Heart left ventricle (tissue), 16 donors: ENCODE results near the gene ADORA2B. TPM values are rescaled to one million over a fixed set of nuclear protein-coding genes. Genes with fewer than 3 reads are reported as not detected.

ENCODE experiments used
- ATAC-seq, 4 donors: fragments of 200-7000 bp; cut with Tn5 transposase; one replicate each; pipeline ENCODE4 v1.9.1; 2020 to 2022; ENCODE audit warnings: moderate library complexity in 4 of 4, mild to moderate bottlenecking in 3 of 4, moderate number of reproducible peaks in 1 of 4
- DNase-seq, 5 donors: peaks; one replicate each; pipeline ENCODE4 v3.0.0-alpha.2; 2020
- H3K27ac ChIP-seq, 12 donors: fragments of 200-600 bp; sonication (generic) in 4 of 12; one replicate each; pipeline versions ENCODE4 v1.5.0 to v1.8.0; 2016 to 2022; ENCODE audit warnings: mild to moderate bottlenecking in 2 of 12
- H3K27me3 ChIP-seq, 9 donors: fragments of 200-600 bp; sonication (generic) in 2 of 9; one replicate each; pipeline versions ENCODE4 v1.5.1 to v1.8.0; 2016 to 2022; ENCODE audit warnings: mild to moderate bottlenecking in 3 of 9
- H3K36me3 ChIP-seq, 9 donors: fragments of 200-600 bp; sonication (generic) in 2 of 9; one replicate each; pipeline versions ENCODE4 v1.5.0 to v1.8.0; 2018 to 2022; ENCODE audit warnings: mild to moderate bottlenecking in 2 of 9
- H3K4me1 ChIP-seq, 12 donors: fragments of 200-600 bp; sonication (generic) in 4 of 12; one replicate each; pipeline versions ENCODE4 v1.5.0 to v1.8.0; 2016 to 2022; ENCODE audit warnings: mild to moderate bottlenecking in 3 of 12
- H3K4me3 ChIP-seq, 12 donors: fragments of 200-600 bp; sonication (generic) in 4 of 12; one replicate each; pipeline versions ENCODE4 v1.5.0 to v1.8.0; 2017 to 2022; ENCODE audit warnings: mild to moderate bottlenecking in 9 of 12, moderate library complexity in 4 of 12
- H3K9me3 ChIP-seq, 12 donors: fragments of 200-600 bp; sonication (generic) in 4 of 12; one replicate each; pipeline versions ENCODE4 v1.5.0 to v1.8.0; 2016 to 2022; ENCODE audit warnings: mild to moderate bottlenecking in 1 of 12
- CTCF ChIP-seq, 12 donors: fragments of 200-600 bp; sonication (generic) in 4 of 12; IDR thresholded peaks; one replicate each; pipeline versions ENCODE4 v1.5.0 to v1.8.0; 2018 to 2022; ENCODE audit warnings: antibody characterized with exemption in 12 of 12, mild to moderate bottlenecking in 5 of 12
- POLR2A ChIP-seq, 2 donors: fragments of 450-650 bp; IDR thresholded peaks; one replicate each; pipeline ENCODE4 v1.6.1; 2017; ENCODE audit warnings: antibody characterized with exemption in 2 of 2, mild to moderate bottlenecking in 2 of 2, moderate library complexity in 2 of 2
- WGBS, 4 donors: extraction: QIAGEN DNeasy Blood & Tissue Kit in 2 of 4; methylation state at CpG; one replicate each; pipeline versions ENCODE4 v1.1.5 to v1.1.7; 2013 to 2018; 5-methylcytosine and 5-hydroxymethylcytosine counted together
- intact Hi-C, 10 donors: fragments of 100-400 bp; cut with DNase I; formaldehyde crosslinking; loops; one replicate each; pipeline versions ENCODE4 v1.11.1 to v1.14.2; 2022
- polyA plus RNA-seq, 2 donors: library from polyadenylated mRNA; stranded (reverse); fragments of 200-250 nt; gene quantifications; one replicate each; pipeline ENCODE4 v1.2.3, GENCODE V29; 2013
- total RNA-seq, 9 donors: library from RNA; depleted of rRNA in 2 of 9; stranded (reverse); fragments of >200 nt in 2 of 9; fragmentation: NEBNext Ultra II Directional in 3 of 9; extraction: Animal tissue kit (Norgen Biotek cat#: 25700) in 3 of 9; gene quantifications; one replicate each; pipeline versions ENCODE4 v1.1.0 to v1.2.4, GENCODE V29; 2016 to 2023
- donor health status: ischemic (EF 13 %, LVEDD 7.1; RV severe dilation, severe dysfunction).
- donor health status: healthy with polysubstance abuse.
- donor health status: DM: no; HTN: yes; CAD: no.
- donor health status: DM: no; HTN: no; CAD: no.
- donor health status: ischemic (EF 25% LVEDD 6.9; RV normal size, moderate dysfunction).
- donor health status: ischemic (EF 25% LVEDD 5.7; RV mildly dilated, moderate dysfunction).
- donor health status: healthy.
- donor health status: DM: yes; HTN: yes; CAD: no.
- donor health status: ischemic (EF 35%, LVEDD 5.7; RV mildly dilated, moderate dysfunction).
- donor health status: nonischemic (EF 11% LVEDD 7.7; RV severe dilation, severe dysfunction).
- donor health status: DM: yes; HTN: yes; CAD: no.
- donor health status: PGD.
- donor health status: ischemic (EF 29% LVEDD 5.4; RV normal size, mild dysfunction).
- donor health status: nonischemic (EF 23%, LVEDD 6.1; RV moderate dilation, normal function).

ADORA2B gene
- total and polyA plus RNA-seq, 11 donors = 0.61 to 3.1 (median 0.87) TPM

- peak overlapping the region in 6 of 12 donors; percentile 28 to 72 (median 41) for H3K27ac ChIP-seq
- TF ChIP-seq POLR2A (IDR thresholded peaks at IDR 0.05) (no peak), CTCF (IDR thresholded peaks at IDR 0.05) (no peak)
- no peaks in the 10 kb centered on the region for H3K36me3 ChIP-seq
- intact Hi-C loops = loop anchor here in 4 of 10 donors (5.0 kb wide), 1 partner anchor 50 kb away; the partner anchor contains the start of genes TTC19 (in 4 of the 4) and ZSWIM7 (in 4 of the 4)
- H3K4me3 ChIP-seq = peak overlapping the region in 6 of 12 donors; percentile 21 to 71 (median 61)
- peaks cover 0 to 15% (median 0%) of the 10 kb centered on the region in 9 donors for H3K27me3 ChIP-seq
- no peaks in the 10 kb centered on the region for H3K9me3 ChIP-seq
- H3K4me1 ChIP-seq = peaks cover 0 to 48% (median 13%) of the 10 kb centered on the region in 12 donors
- ATAC-seq = peak in 1 of 4 donors; percentile 15
- WGBS, 4 donors = 80 to 93% (median 83%) methylated on average over 3 of the region's 3 CpGs
- no peak for DNase-seq
Observed at GRCh38 chr17:15947271-15947670, 2.3 kb downstream of the ADORA2B start.

DNA sequence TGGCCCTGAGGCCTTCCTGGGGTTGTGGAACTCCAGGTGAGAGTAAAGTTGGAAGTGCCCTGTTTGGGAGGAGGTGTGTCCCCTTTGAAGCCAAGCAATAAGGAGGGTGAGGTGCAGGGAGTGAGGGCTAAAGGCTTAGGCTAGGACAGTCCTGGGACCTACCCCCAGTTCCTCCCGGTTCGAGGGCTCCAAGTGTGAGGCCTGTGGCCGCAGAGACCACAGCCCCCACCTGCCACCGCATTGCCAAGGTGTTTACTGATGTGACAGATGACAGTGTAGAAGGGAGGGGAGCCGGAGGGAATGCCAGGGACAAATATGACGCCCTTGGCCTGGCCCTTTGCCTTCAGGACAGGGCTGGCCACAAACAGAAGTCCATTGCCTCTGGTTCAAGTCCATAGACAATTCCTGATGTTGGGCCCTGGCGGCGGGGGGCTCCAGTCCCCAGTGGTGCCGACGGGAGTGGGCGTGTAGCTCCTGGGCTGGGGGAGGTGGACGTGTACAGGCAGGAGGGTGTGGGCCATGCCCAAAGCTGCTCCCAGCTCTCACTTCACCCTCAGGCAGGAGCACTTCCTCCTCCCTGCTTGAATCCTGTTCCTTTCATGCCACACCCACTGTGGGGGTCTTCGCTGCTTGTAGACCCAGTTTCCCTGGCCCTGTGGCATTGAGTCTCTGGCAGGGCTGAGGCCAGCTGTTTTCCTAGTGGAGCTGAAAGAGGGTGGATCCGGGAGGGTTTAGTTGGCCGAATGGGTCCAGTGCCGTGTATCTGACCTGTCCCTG, 3.2 kb downstream of the ADORA2B start:
- TF ChIP-seq CTCF (IDR thresholded peaks at IDR 0.05) (no peak), POLR2A (IDR thresholded peaks at IDR 0.05) (no peak)
- peaks cover 0 to 15% (median 0%) of the 10 kb centered on the region in 9 donors for H3K27me3 ChIP-seq
- ATAC-seq = no peak
- peaks cover 0 to 39% (median 13%) of the 10 kb centered on the region in 12 donors for H3K4me1 ChIP-seq
- intact Hi-C loops = loop anchor here in 4 of 10 donors (5.0 kb wide), 1 partner anchor 49 kb away; the partner anchor contains the start of genes TTC19 (in 4 of the 4) and ZSWIM7 (in 4 of the 4)
- 81 to 92% (median 88%) methylated on average over 8 to 16 of the region's 16 CpGs for WGBS, 4 donors
- H3K9me3 ChIP-seq = no peaks in the 10 kb centered on the region
- peak overlapping the region in 1 of 12 donors; percentile 52 for H3K27ac ChIP-seq
- DNase-seq = no peak
- H3K4me3 ChIP-seq = peak overlapping the region in 2 of 12 donors; percentile 21 to 71
- H3K36me3 ChIP-seq = no peaks in the 10 kb centered on the region

- ATAC-seq (no peak), DNase-seq (no peak)
- H3K36me3 ChIP-seq = no peaks in the 10 kb centered on the region
- WGBS, 4 donors = 93 to 97% (median 95%) methylated on average over 6 of the region's 6 CpGs
- H3K27me3 ChIP-seq = no peaks in the 10 kb centered on the region
- no peak overlapping the region for H3K4me3 ChIP-seq
- H3K9me3 ChIP-seq = no peaks in the 10 kb centered on the region
- peaks cover 0 to 30% (median 0%) of the 10 kb centered on the region in 12 donors for H3K4me1 ChIP-seq
- TF ChIP-seq POLR2A (IDR thresholded peaks at IDR 0.05) (no peak), CTCF (IDR thresholded peaks at IDR 0.05) (no peak)
- H3K27ac ChIP-seq = no peak overlapping the region
- intact Hi-C loops = no loop called here
Observed at GRCh38 chr17:15951368-15952047, 6.6 kb downstream of the ADORA2B start.

- ATAC-seq (no peak), DNase-seq (no peak)
- intact Hi-C loops = no loop called here
- Histone ChIP-seq H3K4me3 (no peak overlapping the region), H3K27me3 (no peaks in the 10 kb centered on the region), H3K36me3 (no peaks in the 10 kb centered on the region), H3K4me1 (peaks cover 0 to 24% (median 0%) of the 10 kb centered on the region in 12 donors), H3K27ac (no peak overlapping the region), H3K9me3 (no peaks in the 10 kb centered on the region)
- WGBS, 4 donors = 80 to 85% (median 82%) methylated on average over 7 of the region's 7 CpGs
- TF ChIP-seq CTCF (IDR thresholded peaks at IDR 0.05) = no peak
Observed at GRCh38 chr17:15952048-15952532, 7.2 kb downstream of the ADORA2B start.
